H9 (cell line): Measurements from ENCODE around the gene MIPOL1. TPM values are rescaled to one million over a fixed set of nuclear protein-coding genes. Genes with fewer than 3 reads are reported as not detected.

ENCODE experiments used
- DNase-seq: peaks from one replicate; pipeline ENCODE4 v3.0.0-alpha.2; 2017
- H2AFZ ChIP-seq: one replicate; pipeline ENCODE4 v1.6.1; 2013; ENCODE audit warnings: mild to moderate bottlenecking, low read length, control low read depth, moderate library complexity
- H2AK5ac ChIP-seq: 2 replicates; pipeline ENCODE4 v1.6.1; 2013; ENCODE audit warnings: low read length, control low read depth, mixed read lengths; ENCODE audit not compliant: insufficient read length
- H2BK120ac ChIP-seq: one replicate; pipeline ENCODE4 v1.6.1; 2013; ENCODE audit warnings: low read depth, mild to moderate bottlenecking, low read length, control low read depth, inconsistent platforms; ENCODE audit not compliant: poor library complexity, severe bottlenecking
- H2BK12ac ChIP-seq: 2 replicates; pipeline ENCODE4 v1.6.1; 2013; ENCODE audit warnings: low read length, control low read depth, mixed read lengths, low read depth; ENCODE audit not compliant: insufficient read length
- H2BK15ac ChIP-seq: 2 replicates; pipeline ENCODE4 v1.6.1; 2013; ENCODE audit warnings: low read depth, low read length, control low read depth
- H2BK20ac ChIP-seq: one replicate; pipeline ENCODE4 v1.6.1; 2013; ENCODE audit warnings: low read depth, mild to moderate bottlenecking, low read length, control low read depth, inconsistent platforms; ENCODE audit not compliant: poor library complexity, severe bottlenecking
- H2BK5ac ChIP-seq: 2 replicates; pipeline ENCODE4 v1.6.1; 2013; ENCODE audit warnings: low read length, control low read depth, mixed read lengths; ENCODE audit not compliant: insufficient read length
- H3K14ac ChIP-seq: 2 replicates; pipeline ENCODE4 v1.6.1; 2013; ENCODE audit warnings: low read length, control low read depth; ENCODE audit not compliant: insufficient read depth
- H3K18ac ChIP-seq: 2 replicates; pipeline ENCODE4 v1.6.1; 2013; ENCODE audit warnings: low read depth, mild to moderate bottlenecking, mixed read lengths, low read length, control low read depth; ENCODE audit not compliant: insufficient read length
- H3K23ac ChIP-seq: 2 replicates; pipeline ENCODE4 v1.6.1; 2013; ENCODE audit warnings: low read length, control low read depth, mixed read lengths, low read depth; ENCODE audit not compliant: insufficient read length
- H3K23me2 ChIP-seq: 2 replicates; pipeline ENCODE4 v1.6.1; 2013; ENCODE audit warnings: low read depth, mild to moderate bottlenecking, mixed read lengths, low read length, control low read depth; ENCODE audit not compliant: insufficient read length, poor library complexity, severe bottlenecking
- H3K27ac ChIP-seq: 2 replicates; pipeline ENCODE4 v1.5.1; 2013; ENCODE audit warnings: low read length, control low read depth, mixed read lengths, low read depth; ENCODE audit not compliant: insufficient read length
- H3K27me3 ChIP-seq: 2 replicates; pipeline ENCODE4 v1.6.1; 2013; ENCODE audit warnings: low read length, control low read depth, inconsistent platforms; ENCODE audit not compliant: insufficient read depth
- H3K4ac ChIP-seq: 2 replicates; pipeline ENCODE4 v1.6.1; 2013; ENCODE audit warnings: low read depth, mild to moderate bottlenecking, control low read depth, inconsistent platforms, low read length, moderate library complexity
- H3K4me1 ChIP-seq: 2 replicates; pipeline ENCODE4 v1.6.1; 2013; ENCODE audit warnings: low read length, control low read depth, inconsistent platforms; ENCODE audit not compliant: insufficient read depth
- H3K4me2 ChIP-seq: 2 replicates; pipeline ENCODE4 v1.6.1; 2013; ENCODE audit warnings: low read length, control low read depth, mixed read lengths; ENCODE audit not compliant: insufficient read length, insufficient read depth
- H3K56ac ChIP-seq: 2 replicates; pipeline ENCODE4 v1.6.1; 2013; ENCODE audit warnings: low read depth, mild to moderate bottlenecking, mixed read lengths, low read length, control low read depth; ENCODE audit not compliant: insufficient read length
- H3K79me1 ChIP-seq: 2 replicates; pipeline ENCODE4 v1.6.1; 2013; ENCODE audit warnings: low read depth, mild to moderate bottlenecking, moderate library complexity, low read length, control low read depth, inconsistent platforms; ENCODE audit not compliant: insufficient read depth, poor library complexity, severe bottlenecking
- H3K79me2 ChIP-seq: 2 replicates; pipeline ENCODE4 v1.6.1; 2013; ENCODE audit warnings: low read length, control low read depth, inconsistent platforms; ENCODE audit not compliant: insufficient read depth
- H3K9ac ChIP-seq: 2 replicates; pipeline ENCODE4 v1.6.1; 2013; ENCODE audit warnings: low read length, control low read depth, mixed read lengths; ENCODE audit not compliant: insufficient read length; ENCODE audit errors: extremely low read depth
- H3K9me3 ChIP-seq: one replicate; pipeline ENCODE4 v1.6.1; 2013; ENCODE audit warnings: low read depth, low read length, inconsistent platforms; ENCODE audit not compliant: control insufficient read depth
- H3T11ph ChIP-seq: one replicate; pipeline ENCODE4 v1.6.1; 2013; ENCODE audit warnings: mild to moderate bottlenecking, low read length, control low read depth, inconsistent platforms
- H4K20me1 ChIP-seq: one replicate; pipeline ENCODE4 v1.6.1; 2013; ENCODE audit not compliant: control insufficient read depth, insufficient read length, insufficient read depth
- H4K5ac ChIP-seq: 2 replicates; pipeline ENCODE4 v1.6.1; 2013; ENCODE audit warnings: low read depth, mild to moderate bottlenecking, mixed read lengths, low read length, control low read depth; ENCODE audit not compliant: insufficient read length
- H4K8ac ChIP-seq: replicated peaks from 2 replicates; pipeline ENCODE4 v1.6.1; 2013; ENCODE audit warnings: low read length, control low read depth, mixed read lengths, low read depth; ENCODE audit not compliant: insufficient read length
- H4K91ac ChIP-seq: 2 replicates; pipeline ENCODE4 v1.6.1; 2013; ENCODE audit warnings: low read depth, mild to moderate bottlenecking, moderate library complexity, mixed read lengths, low read length, control low read depth; ENCODE audit not compliant: insufficient read length
- H3K27ac Mint-ChIP-seq, 3 experiments: 2 replicates in 2 of 3; 3 replicates in 1 of 3; pipeline ENCODE4 v1.8.0; 2020 to 2021; ENCODE audit warnings: mixed read lengths in 3 of 3, mild to moderate bottlenecking in 1 of 3, moderate library complexity in 1 of 3
- H3K27me3 Mint-ChIP-seq: 2 replicates; pipeline ENCODE4 v1.8.0; 2021; ENCODE audit warnings: low read depth, mild to moderate bottlenecking, moderate library complexity, mixed read lengths
- H3K36me3 Mint-ChIP-seq, 3 experiments: 2 replicates in 2 of 3; 3 replicates in 1 of 3; pipeline ENCODE4 v1.8.0; 2020 to 2021; ENCODE audit warnings: low read depth in 3 of 3, mixed read lengths in 3 of 3; ENCODE audit not compliant: insufficient read depth in 1 of 3
- H3K4me1 Mint-ChIP-seq, 2 experiments: 2 replicates each; pipeline ENCODE4 v1.8.0; 2020; ENCODE audit warnings: mixed read lengths in 2 of 2
- H3K4me3 Mint-ChIP-seq, 2 experiments: 2 replicates in 1 of 2; 3 replicates in 1 of 2; pipeline ENCODE4 v1.8.0; 2020 to 2021; ENCODE audit warnings: mild to moderate bottlenecking in 2 of 2, mixed read lengths in 2 of 2, moderate library complexity in 1 of 2
- H3K9me3 Mint-ChIP-seq, 2 experiments: 2 replicates in 1 of 2; 3 replicates in 1 of 2; pipeline ENCODE4 v1.8.0; 2020; ENCODE audit warnings: mild to moderate bottlenecking in 2 of 2, mixed read lengths in 2 of 2, moderate library complexity in 1 of 2
- CTCF ChIP-seq: fragments of 200-600 bp; sonication (generic); conservative IDR thresholded peaks from 3 replicates; pipeline ENCODE4 v1.8.0; 2021; ENCODE audit warnings: antibody characterized with exemption, mild to moderate bottlenecking
- WGBS: extraction: QIAGEN DNeasy Blood & Tissue Kit; methylation state at CpG from one replicate; pipeline ENCODE4 v1.1.7; 2013; ENCODE audit warnings: missing lambda C conversion rate, low lambda C conversion rate, mixed read lengths; ENCODE audit not compliant: insufficient read length; ENCODE audit errors: extremely low coverage; 5-methylcytosine and 5-hydroxymethylcytosine counted together
- total RNA-seq: library from RNA; stranded (reverse); gene quantifications from 2 replicates; pipeline ENCODE4 v1.2.1, GENCODE V29; 2021

MIPOL1 gene
- total RNA-seq, 1 experiment from 2014 or later, result 15.6 TPM

DNA sequence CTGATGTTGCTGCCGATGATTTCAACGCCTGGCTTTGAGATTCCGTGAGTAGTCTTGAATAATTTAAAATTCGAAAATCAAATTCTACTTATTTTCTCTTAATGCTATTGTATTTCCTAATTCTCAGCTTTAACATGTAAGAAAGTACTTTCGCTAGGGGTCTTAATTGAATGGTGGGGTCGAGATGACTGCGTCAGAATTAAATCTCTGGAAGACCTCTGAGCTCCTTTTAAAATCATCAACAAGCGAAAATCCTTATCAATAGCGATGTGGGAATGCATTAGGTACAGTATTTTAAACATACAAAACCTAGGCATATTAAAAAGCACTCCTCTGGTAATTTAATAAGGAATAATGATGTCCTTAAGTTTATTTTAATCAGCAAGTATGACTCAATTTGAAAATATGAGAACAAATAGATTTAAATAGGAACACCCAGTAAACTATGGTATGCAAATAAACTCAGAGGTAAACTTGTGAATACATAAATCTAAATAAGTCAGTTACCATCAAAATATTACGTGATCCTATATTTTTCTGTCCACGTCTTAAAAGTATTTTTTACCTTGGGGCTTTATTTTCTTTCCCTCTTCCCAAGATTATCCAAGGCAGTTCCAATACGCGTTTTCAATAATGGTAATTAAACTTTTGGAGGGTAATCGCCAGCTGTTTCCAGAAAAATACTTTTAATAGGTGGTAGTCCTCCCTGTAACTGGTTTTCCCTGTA is 395.9 kb downstream of the MIPOL1 start:
- no peak overlapping the region for H3K27ac ChIP-seq
- H3K27me3 Mint-ChIP-seq, result peaks cover 96% of the 10 kb centered on the region

More for the DNA sequence above, 395.9 kb downstream of the MIPOL1 start:
- Mint-ChIP-seq H3K27ac (no peak overlapping the region), H3K4me3 (peak overlapping the region in 1 of 2 experiments; percentile 82; a peak in 3 of 5 replicates), H3K36me3 (no peaks in the 10 kb centered on the region; a peak in 3 of 7 replicates), H3K4me1 (peaks cover 32 to 50% of the 10 kb centered on the region in 2 experiments), H3K9me3 (peaks cover 0 to 3% of the 10 kb centered on the region in 2 experiments; a peak in 2 of 5 replicates)
- Histone ChIP-seq H3K27me3 (peaks cover 78% of the 10 kb centered on the region), H3K14ac (no peak overlapping the region), H2BK120ac (no peak overlapping the region), H2AK5ac (no peak overlapping the region), H3K4me2 (no peak overlapping the region), H3K23ac (no peak overlapping the region), H3K4ac (no peak overlapping the region), H4K20me1 (peaks cover 3% of the 10 kb centered on the region), H3K79me1 (no peaks in the 10 kb centered on the region), H2BK12ac (no peak overlapping the region), H2BK15ac (no peak overlapping the region), H3T11ph (no peak overlapping the region), H4K91ac (no peak overlapping the region), H2BK5ac (no peak overlapping the region), H2BK20ac (no peak overlapping the region), H3K23me2 (peaks cover 6% of the 10 kb centered on the region), H3K9me3 (no peaks in the 10 kb centered on the region), H3K79me2 (no peaks in the 10 kb centered on the region), H3K56ac (no peak overlapping the region), H3K9ac (no peak overlapping the region), H4K8ac (no peak overlapping the region), H3K4me1 (peaks cover 3% of the 10 kb centered on the region; the same call in 1 of the 2 replicates), H2AFZ (no peak overlapping the region), H3K18ac (no peak overlapping the region), H4K5ac (no peak overlapping the region)
- no peak for DNase-seq
- no peak for TF ChIP-seq CTCF
- no CpG with 5 or more reads among the region's 14 CpGs for WGBS
